Measurements from ENCODE around the gene SCUBE1. TPM values are rescaled to one million over a fixed set of nuclear protein-coding genes. Genes with fewer than 3 reads are reported as not detected.

Gene SCUBE1
- total and polyA plus RNA-seq, 2 experiments from 2014 or later, result 2.1 to 2.2 TPM

DNA sequence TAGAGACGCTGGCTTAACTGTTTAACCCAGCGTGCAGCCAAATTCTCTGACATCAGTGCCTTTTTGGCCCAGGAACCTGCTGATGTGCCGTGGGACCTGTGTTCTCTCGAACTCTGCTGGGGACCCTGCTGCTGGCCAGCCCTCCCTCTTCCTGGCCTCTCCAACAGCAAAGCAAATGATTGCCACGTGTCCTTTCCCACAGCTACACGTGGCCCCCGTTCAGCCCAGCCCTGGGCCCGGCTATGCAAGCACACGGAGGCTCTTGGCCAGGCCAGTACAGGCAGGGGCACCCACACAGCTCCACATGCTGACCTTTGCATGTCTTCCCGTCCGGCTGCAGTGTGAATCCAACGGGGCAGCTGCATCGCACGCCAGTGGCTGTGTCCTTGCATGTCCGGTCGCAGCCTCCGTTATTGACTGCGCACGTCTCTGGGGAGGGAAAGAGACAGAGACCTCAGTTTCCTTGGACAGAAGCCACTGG lies 104.6 kb downstream of the SCUBE1 start:
- no peaks in the 10 kb centered on the region for H4K20me1 ChIP-seq (ENCODE audit: insufficient read depth, poor library complexity, severe bottlenecking)
- no peak overlapping the region for H2AFZ ChIP-seq
- H3K4me3 ChIP-seq, result no peak overlapping the region
- H3K27me3 ChIP-seq, result no peaks in the 10 kb centered on the region
- no peak overlapping the region for H3K4me2 ChIP-seq
- no peaks in the 10 kb centered on the region for H3K4me1 ChIP-seq (ENCODE audit: insufficient read depth)
- H3K79me2 ChIP-seq, result no peaks in the 10 kb centered on the region
- H3K9me2 ChIP-seq (replicated peaks; ENCODE audit: insufficient read depth), result no peaks in the 10 kb centered on the region
- 81% methylated on average over 19 of the region's 19 CpGs for WGBS (ENCODE audit: low lambda C conversion rate, missing lambda C conversion rate)
- no peak overlapping the region for H3K27ac ChIP-seq
- H3K9me3 ChIP-seq (ENCODE audit: low read depth), result no peaks in the 10 kb centered on the region
- TF ChIP-seq, protein P1, sequence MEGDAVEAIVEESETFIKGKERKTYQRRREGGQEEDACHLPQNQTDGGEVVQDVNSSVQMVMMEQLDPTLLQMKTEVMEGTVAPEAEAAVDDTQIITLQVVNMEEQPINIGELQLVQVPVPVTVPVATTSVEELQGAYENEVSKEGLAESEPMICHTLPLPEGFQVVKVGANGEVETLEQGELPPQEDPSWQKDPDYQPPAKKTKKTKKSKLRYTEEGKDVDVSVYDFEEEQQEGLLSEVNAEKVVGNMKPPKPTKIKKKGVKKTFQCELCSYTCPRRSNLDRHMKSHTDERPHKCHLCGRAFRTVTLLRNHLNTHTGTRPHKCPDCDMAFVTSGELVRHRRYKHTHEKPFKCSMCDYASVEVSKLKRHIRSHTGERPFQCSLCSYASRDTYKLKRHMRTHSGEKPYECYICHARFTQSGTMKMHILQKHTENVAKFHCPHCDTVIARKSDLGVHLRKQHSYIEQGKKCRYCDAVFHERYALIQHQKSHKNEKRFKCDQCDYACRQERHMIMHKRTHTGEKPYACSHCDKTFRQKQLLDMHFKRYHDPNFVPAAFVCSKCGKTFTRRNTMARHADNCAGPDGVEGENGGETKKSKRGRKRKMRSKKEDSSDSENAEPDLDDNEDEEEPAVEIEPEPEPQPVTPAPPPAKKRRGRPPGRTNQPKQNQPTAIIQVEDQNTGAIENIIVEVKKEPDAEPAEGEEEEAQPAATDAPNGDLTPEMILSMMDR (IDR thresholded peaks at IDR 0.05; ENCODE audit: poor library complexity), result no peak
- TF ChIP-seq EZH2phosphoT487 (IDR thresholded peaks at IDR 0.05; ENCODE audit: low read depth, severe bottlenecking, unreplicated experiment), result no peak
- TF ChIP-seq EZH2 (IDR thresholded peaks at IDR 0.05; ENCODE audit: borderline replicate concordance), result no peak
- DNase-seq (ENCODE audit: low spot score), result no peak
- no peaks in the 10 kb centered on the region for H3K36me3 ChIP-seq (replicated peaks; ENCODE audit: insufficient read depth, low read depth)

DNA sequence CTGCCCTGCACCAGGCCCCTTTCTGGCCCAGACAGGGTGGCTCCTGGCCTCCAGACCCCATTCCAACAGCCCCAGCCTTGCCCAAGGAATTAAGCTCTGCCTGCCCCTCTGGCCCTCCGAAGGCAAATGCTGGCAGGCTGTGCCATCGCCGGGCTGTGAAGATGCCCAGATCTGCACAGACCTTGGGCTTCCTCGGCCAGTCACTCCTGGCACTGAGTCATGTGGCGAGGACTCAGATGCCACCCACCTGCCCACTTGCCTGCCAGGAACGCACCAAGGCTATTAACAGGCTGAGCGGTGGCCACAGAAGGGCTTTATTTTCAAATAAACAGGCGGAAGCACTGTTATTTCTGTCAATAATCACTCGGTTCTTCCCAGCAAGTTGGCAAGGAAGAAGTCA lies 105.9 kb downstream of the SCUBE1 start:
- Histone ChIP-seq H3K79me2 (no peaks in the 10 kb centered on the region), H3K4me2 (no peak overlapping the region), H3K9me3 (ENCODE audit: low read depth) (no peaks in the 10 kb centered on the region), H3K36me3 (replicated peaks; ENCODE audit: insufficient read depth, low read depth) (no peaks in the 10 kb centered on the region), H3K9me2 (replicated peaks; ENCODE audit: insufficient read depth) (no peaks in the 10 kb centered on the region), H4K20me1 (ENCODE audit: insufficient read depth, poor library complexity, severe bottlenecking) (no peaks in the 10 kb centered on the region), H3K4me3 (no peak overlapping the region), H3K27ac (no peak overlapping the region), H3K27me3 (no peaks in the 10 kb centered on the region), H2AFZ (no peak overlapping the region), H3K4me1 (ENCODE audit: insufficient read depth) (no peaks in the 10 kb centered on the region)
- no peak for DNase-seq (ENCODE audit: low spot score)
- TF ChIP-seq EZH2phosphoT487 (IDR thresholded peaks at IDR 0.05; ENCODE audit: low read depth, severe bottlenecking, unreplicated experiment), result no peak
- TF ChIP-seq, protein P1 (IDR thresholded peaks at IDR 0.05; ENCODE audit: poor library complexity), result no peak
- TF ChIP-seq EZH2 (IDR thresholded peaks at IDR 0.05; ENCODE audit: borderline replicate concordance), result no peak
- WGBS (ENCODE audit: low lambda C conversion rate, missing lambda C conversion rate), result 90% methylated on average over 9 of the region's 9 CpGs

DNA sequence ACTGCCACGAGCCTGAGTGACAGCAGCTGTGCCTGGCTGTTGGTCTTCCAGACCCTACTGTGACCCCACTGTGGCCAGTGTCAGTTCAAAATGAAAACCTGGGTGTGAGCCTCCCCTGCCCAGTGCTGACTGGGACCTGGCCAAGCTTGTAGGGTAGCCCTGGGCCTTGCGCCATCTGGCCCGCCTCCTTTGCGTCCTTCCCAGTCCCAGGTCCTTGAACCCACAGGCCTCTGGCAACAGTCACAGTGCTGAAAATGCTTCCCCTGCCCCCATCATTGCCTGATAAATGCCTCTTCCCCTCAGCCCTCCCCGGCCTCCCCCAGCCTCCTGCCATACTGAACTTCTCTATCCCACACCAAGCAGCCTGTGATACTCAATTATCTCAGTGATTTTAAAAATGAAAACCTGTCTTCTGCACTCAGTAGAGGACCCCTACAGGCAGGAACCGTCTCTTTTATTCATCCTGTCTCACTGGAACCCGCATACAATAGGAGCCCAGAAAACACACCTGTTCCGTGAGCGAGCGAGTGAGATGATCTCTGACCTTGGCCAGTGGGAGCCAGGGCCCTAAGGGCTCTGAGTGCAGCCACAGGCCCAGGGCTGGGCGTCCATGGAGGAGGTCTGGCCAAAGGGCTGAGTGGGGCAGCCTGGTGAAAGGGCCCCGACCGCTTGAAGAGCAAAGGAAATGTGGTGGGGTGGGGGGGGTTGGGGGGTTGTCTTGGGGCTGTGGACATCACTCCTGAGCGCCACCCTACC lies 106.6 kb downstream of the SCUBE1 start:
- no peaks in the 10 kb centered on the region for H3K4me1 ChIP-seq (ENCODE audit: insufficient read depth)
- no peaks in the 10 kb centered on the region for H3K79me2 ChIP-seq
- H3K27me3 ChIP-seq, result no peaks in the 10 kb centered on the region
- H4K20me1 ChIP-seq (ENCODE audit: insufficient read depth, poor library complexity, severe bottlenecking), result no peaks in the 10 kb centered on the region
- H3K9me3 ChIP-seq (ENCODE audit: low read depth), result no peaks in the 10 kb centered on the region
- H3K9me2 ChIP-seq (replicated peaks; ENCODE audit: insufficient read depth), result no peaks in the 10 kb centered on the region
- no peak overlapping the region for H3K27ac ChIP-seq
- DNase-seq (ENCODE audit: low spot score), result no peak
- TF ChIP-seq EZH2 (IDR thresholded peaks at IDR 0.05; ENCODE audit: borderline replicate concordance) (no peak), EZH2phosphoT487 (IDR thresholded peaks at IDR 0.05; ENCODE audit: low read depth, severe bottlenecking, unreplicated experiment) (no peak)
- TF ChIP-seq, protein P1 (IDR thresholded peaks at IDR 0.05; ENCODE audit: poor library complexity), result no peak
- no peaks in the 10 kb centered on the region for H3K36me3 ChIP-seq (replicated peaks; ENCODE audit: insufficient read depth, low read depth)
- WGBS (ENCODE audit: low lambda C conversion rate, missing lambda C conversion rate), result 86% methylated on average over 13 of the region's 14 CpGs
- no peak overlapping the region for H3K4me2 ChIP-seq
- H2AFZ ChIP-seq, result no peak overlapping the region
- no peak overlapping the region for H3K4me3 ChIP-seq
